GM10266 (cell line): ENCODE measurements around the gene NDST1.
A peak's percentile ranks its signal among the peaks of the same experiment; 100 is the strongest.

ENCODE experiments used
- DNase-seq: peaks from one replicate; pipeline ENCODE4 v3.0.0; 2012; ENCODE audit errors: extremely low spot score
- TF ChIP-seq, protein P1 (sequence below): IDR thresholded peaks from 2 replicates; pipeline ENCODE4 v1.5.1; 2012; ENCODE audit warnings: mild to moderate bottlenecking, low read depth; ENCODE audit not compliant: control insufficient read depth, insufficient read depth; ENCODE audit errors: missing control alignments

NDST1 gene

DNA sequence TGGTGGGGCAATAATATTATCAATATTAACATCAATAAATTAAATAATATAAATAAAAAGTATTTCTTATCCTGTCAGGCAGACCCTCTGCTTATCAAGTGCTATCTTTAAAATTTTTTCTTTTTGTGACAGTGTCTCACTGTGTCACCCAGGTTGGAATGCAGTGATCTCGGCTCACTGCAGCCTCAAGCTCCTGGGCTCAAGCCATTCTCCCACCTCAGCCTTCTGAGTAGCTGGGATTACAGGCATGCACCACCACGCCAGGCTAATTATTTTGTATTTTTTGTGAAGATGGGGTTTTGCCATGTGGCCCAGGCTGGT lies 53.2 kb downstream of the NDST1 start:
- DNase-seq: no peak
- TF ChIP-seq, protein P1, sequence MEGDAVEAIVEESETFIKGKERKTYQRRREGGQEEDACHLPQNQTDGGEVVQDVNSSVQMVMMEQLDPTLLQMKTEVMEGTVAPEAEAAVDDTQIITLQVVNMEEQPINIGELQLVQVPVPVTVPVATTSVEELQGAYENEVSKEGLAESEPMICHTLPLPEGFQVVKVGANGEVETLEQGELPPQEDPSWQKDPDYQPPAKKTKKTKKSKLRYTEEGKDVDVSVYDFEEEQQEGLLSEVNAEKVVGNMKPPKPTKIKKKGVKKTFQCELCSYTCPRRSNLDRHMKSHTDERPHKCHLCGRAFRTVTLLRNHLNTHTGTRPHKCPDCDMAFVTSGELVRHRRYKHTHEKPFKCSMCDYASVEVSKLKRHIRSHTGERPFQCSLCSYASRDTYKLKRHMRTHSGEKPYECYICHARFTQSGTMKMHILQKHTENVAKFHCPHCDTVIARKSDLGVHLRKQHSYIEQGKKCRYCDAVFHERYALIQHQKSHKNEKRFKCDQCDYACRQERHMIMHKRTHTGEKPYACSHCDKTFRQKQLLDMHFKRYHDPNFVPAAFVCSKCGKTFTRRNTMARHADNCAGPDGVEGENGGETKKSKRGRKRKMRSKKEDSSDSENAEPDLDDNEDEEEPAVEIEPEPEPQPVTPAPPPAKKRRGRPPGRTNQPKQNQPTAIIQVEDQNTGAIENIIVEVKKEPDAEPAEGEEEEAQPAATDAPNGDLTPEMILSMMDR: no peak

DNA sequence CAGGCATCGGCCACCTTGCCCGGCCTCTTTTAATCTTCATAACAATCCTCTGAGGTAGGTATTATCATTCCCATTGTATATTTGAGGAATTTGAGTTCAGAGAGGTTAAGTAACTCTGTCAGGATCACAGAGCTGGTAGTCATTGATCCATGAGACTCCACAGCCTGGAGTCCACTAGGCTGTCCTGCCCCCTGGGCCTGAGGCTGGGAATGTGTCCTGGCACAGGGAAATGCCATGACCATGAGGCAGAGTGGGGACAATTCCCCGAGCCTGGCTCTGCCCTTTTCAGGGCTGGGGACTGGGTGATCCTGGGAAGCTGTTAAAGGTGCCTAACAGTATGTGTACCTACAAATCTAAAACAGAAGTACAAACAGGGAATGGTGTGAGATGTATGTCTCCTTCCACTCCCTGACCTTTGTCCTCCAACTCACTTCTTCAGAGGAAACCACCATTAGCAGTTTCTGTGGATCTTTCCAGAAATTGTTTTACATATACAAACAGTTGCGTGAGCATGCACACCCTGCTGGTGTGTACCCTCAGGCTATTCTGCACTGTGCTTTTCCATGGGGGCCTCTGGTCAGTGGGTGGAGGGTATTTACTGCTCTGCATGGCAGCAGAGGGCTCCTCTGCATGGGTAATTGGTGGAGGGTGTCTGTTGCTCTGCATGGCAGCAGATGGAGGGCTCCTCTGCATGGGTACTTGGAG lies 53.8 kb downstream of the NDST1 start:
- no peak for DNase-seq
- TF ChIP-seq, protein P1: no peak

DNA sequence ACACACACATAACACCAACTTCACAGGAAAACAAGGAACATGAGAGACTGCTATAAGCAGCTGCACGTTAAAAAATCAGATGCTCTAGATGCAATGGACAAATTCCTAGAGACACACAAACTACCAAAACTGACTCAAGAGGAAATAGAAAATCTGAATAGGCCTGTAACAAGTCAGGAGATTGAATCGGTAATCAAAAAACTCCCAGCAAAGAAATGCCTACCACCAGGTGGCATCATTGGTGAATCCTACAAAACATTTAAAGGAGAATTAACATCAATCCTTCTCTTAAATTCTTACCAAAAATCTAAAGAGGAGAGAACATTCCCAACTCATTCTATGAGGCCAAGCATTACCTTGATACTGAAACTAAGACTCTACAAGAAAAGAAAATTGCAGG lies 54.9 kb downstream of the NDST1 start:
- TF ChIP-seq, protein P1: peak; percentile 49
- DNase-seq: no peak

DNA sequence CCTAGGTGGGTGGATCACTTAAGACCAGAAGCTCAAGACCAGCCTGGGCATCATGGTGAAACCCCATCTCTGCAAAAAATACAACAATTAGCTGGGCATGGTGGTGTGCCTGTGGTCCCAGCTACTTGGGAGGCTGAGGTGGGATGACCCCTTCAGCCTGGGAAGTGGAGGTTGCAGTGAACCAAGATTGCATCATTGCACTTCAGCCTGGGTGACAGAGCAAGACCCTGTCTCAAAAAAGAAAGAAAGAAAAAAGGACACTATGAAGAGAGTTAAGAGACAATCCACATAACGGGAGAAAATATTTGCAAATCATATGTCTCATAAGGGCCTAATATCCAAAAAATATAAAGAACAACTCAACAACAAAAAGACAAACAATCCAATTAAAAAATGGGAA lies 57.9 kb downstream of the NDST1 start:
- TF ChIP-seq, protein P1: no peak
- DNase-seq: no peak

DNA sequence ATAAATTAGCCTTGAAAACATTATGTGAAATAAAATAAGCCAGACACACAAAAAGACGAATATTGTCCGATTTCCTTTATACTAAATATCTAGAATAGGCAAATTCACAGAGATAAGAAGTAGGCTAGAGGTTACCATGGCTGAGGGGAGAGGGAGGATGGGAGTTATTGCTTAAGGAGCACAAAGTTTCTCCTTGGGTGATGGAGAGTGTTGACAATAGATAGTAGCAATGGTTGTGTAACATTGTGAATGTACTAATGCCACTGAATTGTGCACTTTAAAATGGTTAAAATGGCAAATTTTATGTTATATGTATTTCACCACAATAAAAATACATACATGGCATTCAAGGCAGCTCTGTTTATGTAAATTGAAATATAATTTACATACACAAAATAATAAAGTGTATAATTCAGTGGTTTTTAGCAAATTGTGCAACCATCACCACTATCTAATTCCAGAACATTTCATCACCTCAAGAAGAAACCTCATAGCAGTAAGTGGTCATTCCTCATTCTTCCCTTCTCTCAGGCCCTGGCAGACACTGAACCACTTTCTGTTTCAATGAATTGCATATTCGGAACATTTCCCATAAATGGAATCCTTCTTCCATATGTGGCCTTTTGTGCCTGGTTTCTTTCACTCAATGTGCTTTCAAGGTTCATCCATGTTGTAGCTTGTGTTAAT lies 59.2 kb downstream of the NDST1 start:
- DNase-seq: no peak
- TF ChIP-seq, protein P1: no peak

DNA sequence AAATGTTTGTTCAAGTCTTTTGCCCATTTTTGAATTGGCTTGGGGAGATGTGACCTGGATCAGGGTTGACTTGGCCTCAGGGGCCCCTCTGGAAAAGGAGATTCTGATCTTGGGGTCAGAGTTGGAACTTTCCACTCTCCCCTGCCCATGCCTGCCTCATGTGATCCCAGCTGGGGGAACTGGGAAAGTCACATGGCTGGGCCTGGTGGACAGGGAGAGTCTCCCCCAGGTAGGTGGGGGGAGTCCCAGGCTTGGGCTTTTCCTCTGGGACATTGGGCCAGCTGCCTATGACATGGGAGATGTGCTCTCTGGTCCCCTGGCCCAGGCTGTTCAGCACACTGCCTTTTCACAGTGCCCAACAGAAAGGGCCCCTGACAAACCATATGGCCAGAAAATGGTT lies 60.7 kb downstream of the NDST1 start:
- TF ChIP-seq, protein P1: no peak
- no peak for DNase-seq

DNA sequence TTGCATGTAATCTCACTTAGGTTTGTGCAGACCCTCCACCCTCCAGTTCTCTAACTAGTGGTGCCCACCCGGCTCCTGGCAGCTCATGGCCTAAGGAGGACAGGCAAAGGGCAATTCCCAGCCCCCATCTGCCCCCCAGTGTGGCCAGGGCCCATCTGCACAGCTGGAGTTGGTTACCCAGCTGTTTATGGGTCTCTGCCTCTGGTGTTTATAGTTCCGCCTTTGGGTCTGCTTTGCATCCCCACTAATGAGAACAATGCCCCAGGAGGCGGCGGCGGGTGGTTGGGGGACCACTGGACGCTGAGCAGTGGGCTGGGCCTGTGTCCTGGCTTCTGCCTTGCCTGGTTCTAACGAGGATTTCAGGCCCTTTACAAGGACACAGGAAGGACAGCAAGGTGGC lies 62.4 kb downstream of the NDST1 start:
- no peak for DNase-seq
- TF ChIP-seq, protein P1: no peak
